OCI-LY1 (cell line): ENCODE measurements around the gene ESPN.
A peak's percentile ranks its signal among the peaks of the same experiment; 100 is the strongest.

ENCODE experiments used
- H2AFZ ChIP-seq: fragments of 200-600 bp; sonication (generic), shearing (Covaris generic); 2 replicates; pipeline ENCODE4 v1.6.0; 2014; ENCODE audit warnings: antibody characterized with exemption, mild to moderate bottlenecking, low read length
- H3F3A ChIP-seq: fragments of 200-600 bp; sonication (generic), shearing (Covaris generic); 2 replicates; pipeline ENCODE4 v1.6.0; 2014; ENCODE audit warnings: mild to moderate bottlenecking, antibody characterized with exemption, low read length, moderate library complexity; ENCODE audit not compliant: insufficient read depth
- H3K27ac ChIP-seq: fragments of 200-600 bp; sonication (generic); 2 replicates; pipeline ENCODE4 v1.5.1; 2014; ENCODE audit warnings: low read length, mixed run types, mild to moderate bottlenecking, low read depth; ENCODE audit not compliant: poor library complexity, severe bottlenecking
- H3K27me3 ChIP-seq: fragments of 200-600 bp; sonication (generic); 2 replicates; pipeline ENCODE4 v1.6.0; 2014; ENCODE audit warnings: antibody characterized with exemption, mild to moderate bottlenecking, low read length, moderate library complexity; ENCODE audit not compliant: insufficient read depth
- H3K36me3 ChIP-seq: fragments of 200-600 bp; sonication (generic); 2 replicates; pipeline ENCODE4 v1.6.1; 2014; ENCODE audit warnings: mild to moderate bottlenecking, antibody characterized with exemption, low read length, moderate library complexity, mixed read lengths; ENCODE audit not compliant: insufficient read depth
- H3K4me1 ChIP-seq: fragments of 200-600 bp; sonication (generic); 2 replicates; pipeline ENCODE4 v1.5.1; 2014; ENCODE audit warnings: mild to moderate bottlenecking, low read length, moderate library complexity; ENCODE audit not compliant: insufficient read depth, severe bottlenecking
- H3K4me2 ChIP-seq: fragments of 200-600 bp; sonication (generic), shearing (Covaris generic); 2 replicates; pipeline ENCODE4 v1.6.1; 2014; ENCODE audit warnings: low read length
- H3K4me3 ChIP-seq: fragments of 200-600 bp; sonication (generic); 2 replicates; pipeline ENCODE4 v1.5.1; 2014; ENCODE audit warnings: low read length, low read depth, mild to moderate bottlenecking, mixed read lengths; ENCODE audit not compliant: poor library complexity, severe bottlenecking
- H3K79me2 ChIP-seq: fragments of 200-600 bp; shearing (Covaris generic); 2 replicates; pipeline ENCODE4 v1.6.1; 2016; ENCODE audit warnings: mixed run types, low read length, mixed read lengths; ENCODE audit not compliant: insufficient read depth
- H3K9ac ChIP-seq: fragments of 200-600 bp; sonication (generic), shearing (Covaris generic); 2 replicates; pipeline ENCODE4 v1.6.1; 2014; ENCODE audit warnings: mild to moderate bottlenecking, low read length, mixed read lengths
- H3K9me2 ChIP-seq: fragments of 200-600 bp; sonication (generic), shearing (Covaris generic); 2 replicates; pipeline ENCODE4 v1.6.1; 2014; ENCODE audit warnings: low read depth, mild to moderate bottlenecking, low read length, mixed read lengths
- H3K9me3 ChIP-seq: fragments of 200-600 bp; shearing (Covaris generic); 2 replicates; pipeline ENCODE4 v1.6.1; 2014; ENCODE audit warnings: low read length, mixed read lengths
- H4K20me1 ChIP-seq: fragments of 200-600 bp; sonication (generic), shearing (Covaris generic); 2 replicates; pipeline ENCODE4 v1.6.0; 2016; ENCODE audit warnings: mild to moderate bottlenecking, low read length; ENCODE audit not compliant: insufficient read depth
- EZH2 ChIP-seq: fragments of 200-600 bp; sonication (generic), shearing (Covaris generic); IDR thresholded peaks from 2 replicates; pipeline ENCODE4 v1.8.0; 2017; ENCODE audit warnings: borderline replicate concordance, mixed run types, mild to moderate bottlenecking, antibody characterized with exemption, low read length, moderate library complexity, mixed read lengths
- TF ChIP-seq, protein P1 (sequence below): fragments of 200-600 bp; sonication (generic), shearing (Covaris generic); IDR thresholded peaks from 2 replicates; pipeline ENCODE4 v1.5.1; 2017; ENCODE audit warnings: mild to moderate bottlenecking, antibody characterized with exemption, low read length, moderate library complexity, mixed read lengths

ESPN gene

GRCh38 chr1:6495041-6495441 lies 70.5 kb downstream of the ESPN start:
- H3K36me3 ChIP-seq: no peaks in the 10 kb centered on the region
- peaks cover 13% of the 10 kb centered on the region; the same call in 1 of the 2 replicates for H3K27me3 ChIP-seq
- no peaks in the 10 kb centered on the region for H3K9me3 ChIP-seq
- H3K4me3 ChIP-seq: no peak overlapping the region
- no peak overlapping the region for H3K27ac ChIP-seq
- no peak overlapping the region for H2AFZ ChIP-seq
- no peak overlapping the region for H3K4me2 ChIP-seq
- TF ChIP-seq, protein P1, sequence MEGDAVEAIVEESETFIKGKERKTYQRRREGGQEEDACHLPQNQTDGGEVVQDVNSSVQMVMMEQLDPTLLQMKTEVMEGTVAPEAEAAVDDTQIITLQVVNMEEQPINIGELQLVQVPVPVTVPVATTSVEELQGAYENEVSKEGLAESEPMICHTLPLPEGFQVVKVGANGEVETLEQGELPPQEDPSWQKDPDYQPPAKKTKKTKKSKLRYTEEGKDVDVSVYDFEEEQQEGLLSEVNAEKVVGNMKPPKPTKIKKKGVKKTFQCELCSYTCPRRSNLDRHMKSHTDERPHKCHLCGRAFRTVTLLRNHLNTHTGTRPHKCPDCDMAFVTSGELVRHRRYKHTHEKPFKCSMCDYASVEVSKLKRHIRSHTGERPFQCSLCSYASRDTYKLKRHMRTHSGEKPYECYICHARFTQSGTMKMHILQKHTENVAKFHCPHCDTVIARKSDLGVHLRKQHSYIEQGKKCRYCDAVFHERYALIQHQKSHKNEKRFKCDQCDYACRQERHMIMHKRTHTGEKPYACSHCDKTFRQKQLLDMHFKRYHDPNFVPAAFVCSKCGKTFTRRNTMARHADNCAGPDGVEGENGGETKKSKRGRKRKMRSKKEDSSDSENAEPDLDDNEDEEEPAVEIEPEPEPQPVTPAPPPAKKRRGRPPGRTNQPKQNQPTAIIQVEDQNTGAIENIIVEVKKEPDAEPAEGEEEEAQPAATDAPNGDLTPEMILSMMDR: no peak
- no peak for TF ChIP-seq EZH2
- H4K20me1 ChIP-seq: no peaks in the 10 kb centered on the region
- H3K79me2 ChIP-seq: no peaks in the 10 kb centered on the region
- no peaks in the 10 kb centered on the region for H3K9me2 ChIP-seq
- H3K9ac ChIP-seq: no peak overlapping the region
- no peaks in the 10 kb centered on the region for H3F3A ChIP-seq
- peaks cover 16% of the 10 kb centered on the region for H3K4me1 ChIP-seq

DNA sequence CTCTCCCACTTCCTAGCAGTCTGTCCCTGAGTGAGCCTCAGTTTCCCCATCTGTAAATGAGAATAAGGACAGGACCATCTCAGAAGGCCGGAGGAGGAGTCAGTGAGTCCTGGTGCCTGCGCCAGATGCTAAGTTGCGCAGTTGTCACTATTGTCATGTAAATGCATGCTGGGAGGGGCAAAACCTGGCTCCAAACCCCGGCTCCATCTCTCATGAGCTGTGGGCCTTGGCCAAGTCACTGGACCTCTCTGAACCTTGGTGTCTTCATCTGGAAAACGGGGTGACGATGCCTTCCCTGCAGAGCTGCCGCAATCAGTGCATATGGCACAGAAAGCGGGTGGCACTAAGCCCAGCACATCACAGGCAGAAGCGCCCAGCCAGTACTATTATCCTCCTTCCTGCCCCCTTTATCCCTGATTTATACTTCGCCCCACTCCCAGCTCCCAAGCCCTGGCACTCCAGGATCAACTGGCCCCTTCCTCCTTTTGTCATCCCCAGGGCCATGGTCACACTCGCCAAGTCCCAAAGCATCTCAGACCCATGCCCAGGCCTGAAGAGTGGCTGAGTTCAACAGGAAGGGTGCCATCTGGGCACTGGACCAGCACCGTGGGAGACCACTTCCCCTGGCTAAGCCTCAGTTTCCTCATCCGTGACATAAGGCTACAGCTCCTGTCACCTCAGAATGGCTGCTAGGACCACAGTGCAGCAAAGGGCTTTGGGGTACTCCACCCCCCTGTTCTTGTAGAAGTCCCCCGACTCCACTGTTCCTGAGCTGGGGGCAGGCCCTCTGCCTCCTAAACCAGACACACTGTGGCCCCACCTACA lies 71.2 kb downstream of the ESPN start:
- Histone ChIP-seq H3K4me2 (no peak overlapping the region), H3K27me3 (peaks cover 20% of the 10 kb centered on the region), H3K9me2 (no peaks in the 10 kb centered on the region), H3K9ac (no peak overlapping the region), H3K9me3 (no peaks in the 10 kb centered on the region), H3F3A (no peaks in the 10 kb centered on the region), H4K20me1 (no peaks in the 10 kb centered on the region), H3K27ac (no peak overlapping the region), H3K4me3 (no peak overlapping the region), H2AFZ (no peak overlapping the region), H3K79me2 (no peaks in the 10 kb centered on the region), H3K4me1 (peaks cover 15% of the 10 kb centered on the region), H3K36me3 (no peaks in the 10 kb centered on the region)
- no peak for TF ChIP-seq EZH2
- TF ChIP-seq, protein P1: no peak

GRCh38 chr1:6496365-6496721 lies 71.8 kb downstream of the ESPN start:
- Histone ChIP-seq H3K27me3 (peaks cover 20% of the 10 kb centered on the region), H3K4me1 (peaks cover 9% of the 10 kb centered on the region), H3K36me3 (no peaks in the 10 kb centered on the region), H3K9me3 (no peaks in the 10 kb centered on the region), H3K9me2 (no peaks in the 10 kb centered on the region), H3K79me2 (no peaks in the 10 kb centered on the region), H3K4me2 (no peak overlapping the region), H2AFZ (no peak overlapping the region), H3K27ac (no peak overlapping the region), H3F3A (no peaks in the 10 kb centered on the region), H4K20me1 (no peaks in the 10 kb centered on the region), H3K4me3 (no peak overlapping the region), H3K9ac (no peak overlapping the region)
- no peak for TF ChIP-seq EZH2

DNA sequence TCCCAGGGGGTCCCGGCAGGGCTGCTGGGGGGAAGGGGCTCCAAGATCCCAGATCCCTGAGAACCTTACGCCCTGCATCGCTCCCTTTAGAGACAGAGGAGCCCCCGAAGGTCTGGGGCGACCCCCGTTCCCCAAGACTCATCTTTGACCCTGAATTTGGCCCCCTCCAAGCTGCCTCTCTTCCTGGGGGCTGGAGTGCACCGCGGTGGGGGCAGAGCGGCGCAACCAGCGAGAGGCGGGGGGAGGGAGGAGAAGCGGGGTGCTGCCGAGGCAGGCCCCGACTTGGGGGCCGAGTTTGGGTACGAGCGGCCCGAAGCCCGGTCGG lies 72.3 kb downstream of the ESPN start:
- Histone ChIP-seq H3K9ac (no peak overlapping the region), H3K36me3 (no peaks in the 10 kb centered on the region)

More for the DNA sequence above, 72.3 kb downstream of the ESPN start:
- no peaks in the 10 kb centered on the region for H3K9me2 ChIP-seq
- no peak overlapping the region for H2AFZ ChIP-seq
- no peaks in the 10 kb centered on the region for H3K9me3 ChIP-seq
- peaks cover 7% of the 10 kb centered on the region for H3K4me1 ChIP-seq
- peak overlapping the region; percentile 49; the same call in 1 of the 2 replicates for H3K4me2 ChIP-seq
- TF ChIP-seq EZH2: no peak
- TF ChIP-seq, protein P1: no peak
- peak overlapping the region; percentile 36 for H3K4me3 ChIP-seq
- no peak overlapping the region for H3K27ac ChIP-seq
- no peaks in the 10 kb centered on the region for H3F3A ChIP-seq
- H4K20me1 ChIP-seq: no peaks in the 10 kb centered on the region
- peaks cover 20% of the 10 kb centered on the region for H3K27me3 ChIP-seq
- H3K79me2 ChIP-seq: no peaks in the 10 kb centered on the region
